Astrocyte (in vitro differentiated cells and primary cell): Measurements from ENCODE around the gene LRRC57.

ENCODE experiments used
- CTCF ChIP-seq: IDR thresholded peaks from 2 replicates; pipeline ENCODE4 v1.5.1; 2011; ENCODE audit warnings: low read depth, mild to moderate bottlenecking, inconsistent platforms, low read length, moderate library complexity; ENCODE audit not compliant: insufficient read depth
- EZH2 ChIP-seq: IDR thresholded peaks from 2 replicates; pipeline ENCODE4 v1.6.1; 2012; ENCODE audit warnings: mild to moderate bottlenecking, low read length, inconsistent platforms; ENCODE audit not compliant: insufficient read depth

GRCh38 chr15:42548249-42549031, at the start of gene LRRC57, which contains the start of gene HAUS2:
- TF ChIP-seq CTCF: no peak
- no peak for TF ChIP-seq EZH2
